GM19193 (cell line): Measurements from ENCODE around the gene DIRAS1.
A peak's percentile ranks its signal among the peaks of the same experiment; 100 is the strongest.

Experiments used
- POLR2A ChIP-seq: IDR thresholded peaks from 4 replicates; pipeline ENCODE4 v1.6.1; 2011; ENCODE audit not compliant: insufficient read depth, insufficient read length; ENCODE audit errors: extremely low read depth

The DIRAS1 gene

GRCh38 chr19:2739602-2740313 lies 18.6 kb upstream of the DIRAS1 start, which contains the start of gene SLC39A3:
Gene SLC39A3 (minus strand): TSS chr19:2740017. CDS start chr19:2737257, 2,760 bp downstream.
- TF ChIP-seq POLR2A: peak; percentile 69

DNA sequence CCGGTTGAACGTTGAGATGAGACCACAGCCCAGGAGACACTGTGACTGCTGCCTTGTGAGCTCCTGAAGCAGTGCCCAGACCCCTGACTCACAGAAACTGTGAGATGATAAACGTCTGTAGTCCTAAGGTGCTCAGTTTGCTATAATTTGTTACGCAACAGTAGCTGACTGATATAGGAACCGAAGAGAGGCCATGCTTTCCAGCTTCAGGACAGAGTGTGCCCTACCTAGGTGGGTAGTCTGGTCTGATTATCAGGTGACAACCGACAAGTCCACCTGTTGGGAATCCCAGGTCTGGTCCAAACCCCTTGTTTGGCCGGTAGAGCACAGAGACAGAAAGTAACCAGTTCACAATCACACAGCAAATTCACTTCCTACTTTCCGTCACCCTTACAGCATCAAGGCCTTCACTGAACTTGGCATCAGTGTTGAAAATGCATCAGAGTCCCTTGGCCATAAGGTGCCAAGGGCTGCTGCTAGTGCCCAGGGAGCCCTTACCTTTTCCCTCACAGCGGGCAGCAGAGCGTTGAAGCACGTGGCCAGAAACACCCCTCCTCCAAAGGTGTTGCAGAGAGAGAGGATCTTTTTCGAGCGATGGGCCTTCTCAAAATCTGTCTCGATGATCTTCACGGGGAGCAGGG lies 15.5 kb upstream of the DIRAS1 start:
- TF ChIP-seq POLR2A: no peak

DNA sequence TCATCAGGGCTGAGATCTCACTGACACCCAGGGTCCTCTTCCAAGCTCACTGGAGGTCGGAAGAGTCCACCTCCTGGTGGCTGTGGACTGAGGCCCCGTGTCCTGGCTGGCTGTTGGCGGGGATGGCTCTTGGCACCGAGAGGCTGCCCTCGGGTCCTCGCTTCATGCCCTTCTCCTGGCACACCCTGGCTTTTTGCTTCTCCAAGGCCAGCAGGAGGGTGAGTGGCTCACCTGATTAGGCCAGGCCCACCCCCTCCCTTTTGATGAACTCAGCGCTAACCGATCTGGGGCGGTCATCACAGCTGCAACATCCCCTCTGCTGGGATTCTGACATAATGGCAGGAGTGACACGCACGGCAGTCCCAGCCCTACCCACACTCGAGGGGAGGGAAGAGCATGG lies 14.2 kb upstream of the DIRAS1 start:
- no peak for TF ChIP-seq POLR2A

- no peak for TF ChIP-seq POLR2A
These were observed 13.6 kb upstream of the DIRAS1 start for GRCh38 chr19:2734589-2735288.

GRCh38 chr19:2733930-2734588 lies 12.9 kb upstream of the DIRAS1 start:
- TF ChIP-seq POLR2A: no peak

GRCh38 chr19:2732883-2733282 lies 11.7 kb upstream of the DIRAS1 start:
- no peak for TF ChIP-seq POLR2A

GRCh38 chr19:2732157-2732725 lies 11.1 kb upstream of the DIRAS1 start:
- TF ChIP-seq POLR2A: no peak

GRCh38 chr19:2731181-2731995 lies 10.2 kb upstream of the DIRAS1 start:
- TF ChIP-seq POLR2A: no peak

- no peak for TF ChIP-seq POLR2A
These were observed 9.0 kb upstream of the DIRAS1 start for GRCh38 chr19:2729943-2730818.

DNA sequence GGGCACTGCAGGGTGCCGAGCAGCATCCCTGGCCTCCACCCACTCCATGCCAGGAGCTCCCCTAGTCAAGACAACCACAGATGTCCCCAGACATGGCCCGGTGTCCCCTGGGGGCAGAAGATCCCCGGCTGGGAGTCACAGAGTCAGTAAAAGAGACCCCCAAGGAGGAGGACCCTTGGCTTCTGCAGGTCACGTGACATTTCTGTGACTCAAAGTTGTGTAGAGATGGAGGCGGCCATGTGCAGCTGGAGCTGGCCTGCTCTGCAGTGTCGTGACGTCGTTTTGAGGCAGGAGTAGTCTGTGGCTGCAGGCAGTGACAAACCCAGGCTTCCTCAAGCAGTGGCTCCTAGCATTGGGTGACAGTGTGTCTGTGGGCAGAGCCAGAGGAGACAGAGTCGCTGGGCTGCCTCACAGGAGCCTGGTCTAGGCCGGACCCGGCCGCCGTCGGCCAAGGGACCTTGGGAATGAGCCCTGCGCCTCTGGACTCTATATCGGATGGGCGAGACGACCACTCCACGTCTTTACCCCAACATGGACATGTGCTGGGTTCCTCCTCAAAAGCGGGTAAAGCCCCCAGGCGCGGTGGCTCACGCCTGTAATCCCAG lies 7.7 kb upstream of the DIRAS1 start:
- TF ChIP-seq POLR2A: no peak

- TF ChIP-seq POLR2A: no peak
These were observed 6.4 kb upstream of the DIRAS1 start for GRCh38 chr19:2727640-2727944.

DNA sequence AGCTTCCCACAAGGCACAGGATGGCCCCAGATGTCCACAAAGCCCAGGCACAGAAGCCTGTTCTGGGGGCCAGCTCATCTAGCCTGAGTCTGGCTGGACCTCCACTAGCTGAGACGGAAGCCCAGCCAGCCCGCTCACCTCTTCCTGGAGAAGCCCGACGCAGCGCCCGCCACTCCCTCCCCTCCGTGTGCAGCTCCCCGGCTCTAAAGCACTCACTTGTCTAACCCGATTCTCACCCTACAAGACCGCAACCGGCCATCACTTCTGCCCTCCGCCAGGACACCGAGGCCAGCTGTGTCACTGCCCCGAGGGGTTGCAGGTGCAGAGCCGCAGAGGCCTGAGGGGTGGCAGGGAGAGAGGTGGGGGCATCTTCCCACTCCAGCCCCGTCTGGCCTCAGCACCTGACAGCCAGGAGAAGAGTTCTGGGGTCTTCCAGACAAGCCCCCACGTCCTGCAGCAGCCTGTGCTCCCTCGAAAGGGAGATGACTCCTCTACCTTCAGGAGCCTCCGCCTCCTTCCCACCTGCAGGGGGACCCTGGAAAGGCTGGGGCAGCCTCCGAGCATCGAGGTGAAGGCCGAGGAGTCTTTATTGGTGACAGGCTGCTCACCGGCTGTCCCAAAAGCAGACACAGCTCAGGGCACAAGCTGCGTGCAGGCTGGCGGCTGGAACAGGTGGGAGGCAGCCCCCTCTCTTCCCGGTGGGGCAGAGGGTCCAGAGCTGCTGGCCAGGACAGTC lies 5.9 kb upstream of the DIRAS1 start:
- TF ChIP-seq POLR2A: no peak
